HL-60 (cell line): ENCODE data around the gene C2CD5.

ENCODE experiments used
- GABPA ChIP-seq: IDR thresholded peaks from 2 replicates; pipeline ENCODE4 v1.6.1; 2012; ENCODE audit warnings: low read depth
- POLR2AphosphoS5 ChIP-seq: IDR thresholded peaks from 2 replicates; pipeline ENCODE4 v1.6.1; 2012; ENCODE audit warnings: low read depth
- SPI1 ChIP-seq: IDR thresholded peaks from 2 replicates; pipeline ENCODE4 v1.6.1; 2012; ENCODE audit warnings: low read depth, mild to moderate bottlenecking, borderline replicate concordance
- TF ChIP-seq, protein P1 (sequence below): IDR thresholded peaks from one replicate; pipeline ENCODE4 v1.5.1; 2011; ENCODE audit warnings: low read length, control low read depth, inconsistent platforms; ENCODE audit not compliant: insufficient read depth
- TF ChIP-seq, protein P2 (sequence below): IDR thresholded peaks from 2 replicates; pipeline ENCODE4 v1.6.1; 2012; ENCODE audit warnings: low read depth; ENCODE audit not compliant: insufficient replicate concordance

DNA sequence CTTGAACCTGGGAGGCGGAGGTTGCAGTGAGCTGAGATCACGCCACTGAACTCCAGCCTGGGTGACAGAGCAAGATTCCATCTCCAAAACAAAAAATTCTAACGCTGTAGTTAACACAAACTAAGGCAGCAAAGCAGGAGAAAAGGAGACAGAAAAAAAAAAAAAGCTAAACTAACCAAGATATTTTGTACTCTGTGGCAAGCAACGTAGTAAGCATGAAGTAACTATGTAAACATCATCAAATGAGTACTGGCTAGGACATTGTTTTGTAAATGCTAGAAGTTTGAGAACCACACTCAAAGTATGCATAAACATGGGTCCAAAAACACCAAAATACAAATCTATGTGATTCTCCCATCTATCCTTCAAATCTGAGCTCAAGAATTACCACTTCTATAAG lies 44.2 kb downstream of the C2CD5 start:
- TF ChIP-seq GABPA (no peak), POLR2AphosphoS5 (no peak), SPI1 (no peak)
- TF ChIP-seq, protein P1, sequence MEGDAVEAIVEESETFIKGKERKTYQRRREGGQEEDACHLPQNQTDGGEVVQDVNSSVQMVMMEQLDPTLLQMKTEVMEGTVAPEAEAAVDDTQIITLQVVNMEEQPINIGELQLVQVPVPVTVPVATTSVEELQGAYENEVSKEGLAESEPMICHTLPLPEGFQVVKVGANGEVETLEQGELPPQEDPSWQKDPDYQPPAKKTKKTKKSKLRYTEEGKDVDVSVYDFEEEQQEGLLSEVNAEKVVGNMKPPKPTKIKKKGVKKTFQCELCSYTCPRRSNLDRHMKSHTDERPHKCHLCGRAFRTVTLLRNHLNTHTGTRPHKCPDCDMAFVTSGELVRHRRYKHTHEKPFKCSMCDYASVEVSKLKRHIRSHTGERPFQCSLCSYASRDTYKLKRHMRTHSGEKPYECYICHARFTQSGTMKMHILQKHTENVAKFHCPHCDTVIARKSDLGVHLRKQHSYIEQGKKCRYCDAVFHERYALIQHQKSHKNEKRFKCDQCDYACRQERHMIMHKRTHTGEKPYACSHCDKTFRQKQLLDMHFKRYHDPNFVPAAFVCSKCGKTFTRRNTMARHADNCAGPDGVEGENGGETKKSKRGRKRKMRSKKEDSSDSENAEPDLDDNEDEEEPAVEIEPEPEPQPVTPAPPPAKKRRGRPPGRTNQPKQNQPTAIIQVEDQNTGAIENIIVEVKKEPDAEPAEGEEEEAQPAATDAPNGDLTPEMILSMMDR, result no peak
- TF ChIP-seq, protein P2, sequence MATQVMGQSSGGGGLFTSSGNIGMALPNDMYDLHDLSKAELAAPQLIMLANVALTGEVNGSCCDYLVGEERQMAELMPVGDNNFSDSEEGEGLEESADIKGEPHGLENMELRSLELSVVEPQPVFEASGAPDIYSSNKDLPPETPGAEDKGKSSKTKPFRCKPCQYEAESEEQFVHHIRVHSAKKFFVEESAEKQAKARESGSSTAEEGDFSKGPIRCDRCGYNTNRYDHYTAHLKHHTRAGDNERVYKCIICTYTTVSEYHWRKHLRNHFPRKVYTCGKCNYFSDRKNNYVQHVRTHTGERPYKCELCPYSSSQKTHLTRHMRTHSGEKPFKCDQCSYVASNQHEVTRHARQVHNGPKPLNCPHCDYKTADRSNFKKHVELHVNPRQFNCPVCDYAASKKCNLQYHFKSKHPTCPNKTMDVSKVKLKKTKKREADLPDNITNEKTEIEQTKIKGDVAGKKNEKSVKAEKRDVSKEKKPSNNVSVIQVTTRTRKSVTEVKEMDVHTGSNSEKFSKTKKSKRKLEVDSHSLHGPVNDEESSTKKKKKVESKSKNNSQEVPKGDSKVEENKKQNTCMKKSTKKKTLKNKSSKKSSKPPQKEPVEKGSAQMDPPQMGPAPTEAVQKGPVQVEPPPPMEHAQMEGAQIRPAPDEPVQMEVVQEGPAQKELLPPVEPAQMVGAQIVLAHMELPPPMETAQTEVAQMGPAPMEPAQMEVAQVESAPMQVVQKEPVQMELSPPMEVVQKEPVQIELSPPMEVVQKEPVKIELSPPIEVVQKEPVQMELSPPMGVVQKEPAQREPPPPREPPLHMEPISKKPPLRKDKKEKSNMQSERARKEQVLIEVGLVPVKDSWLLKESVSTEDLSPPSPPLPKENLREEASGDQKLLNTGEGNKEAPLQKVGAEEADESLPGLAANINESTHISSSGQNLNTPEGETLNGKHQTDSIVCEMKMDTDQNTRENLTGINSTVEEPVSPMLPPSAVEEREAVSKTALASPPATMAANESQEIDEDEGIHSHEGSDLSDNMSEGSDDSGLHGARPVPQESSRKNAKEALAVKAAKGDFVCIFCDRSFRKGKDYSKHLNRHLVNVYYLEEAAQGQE, result no peak
